ENCODE data around the gene STK38. TPM values are rescaled to one million over a fixed set of nuclear protein-coding genes. Genes with fewer than 3 reads are reported as not detected.

STK38 gene
- total RNA-seq, 1 donor from 2014 or later = 22.3 TPM

DNA sequence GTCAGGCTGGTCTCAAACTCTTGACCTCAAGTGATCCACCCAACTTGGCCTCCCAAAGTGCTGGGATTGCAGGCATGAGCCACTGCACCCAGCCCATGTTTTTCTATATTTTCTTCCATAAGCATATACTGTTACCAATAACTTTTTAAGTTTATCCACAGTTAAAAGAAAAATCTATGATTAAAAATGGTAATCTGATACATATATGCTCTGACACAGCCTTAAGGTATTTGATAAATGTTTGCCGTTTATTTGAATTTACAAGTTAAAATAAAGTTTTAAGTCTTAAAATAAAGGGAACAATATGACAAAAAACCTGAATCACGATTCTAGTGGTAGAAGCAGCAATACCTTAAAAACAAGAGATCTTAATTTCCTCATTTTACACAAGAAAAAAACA, 5.2 kb downstream of the STK38 start:
- Histone ChIP-seq H3K4me3 (ENCODE audit: low read depth, low read length) (no peak overlapping the region), H3K36me3 (ENCODE audit: control insufficient read depth, insufficient read depth, low read length) (no peaks in the 10 kb centered on the region), H3K27me3 (ENCODE audit: control insufficient read depth, insufficient read depth, low read length) (no peaks in the 10 kb centered on the region)
- no peak for DNase-seq (ENCODE audit: low read depth)
- TF ChIP-seq, protein P1, sequence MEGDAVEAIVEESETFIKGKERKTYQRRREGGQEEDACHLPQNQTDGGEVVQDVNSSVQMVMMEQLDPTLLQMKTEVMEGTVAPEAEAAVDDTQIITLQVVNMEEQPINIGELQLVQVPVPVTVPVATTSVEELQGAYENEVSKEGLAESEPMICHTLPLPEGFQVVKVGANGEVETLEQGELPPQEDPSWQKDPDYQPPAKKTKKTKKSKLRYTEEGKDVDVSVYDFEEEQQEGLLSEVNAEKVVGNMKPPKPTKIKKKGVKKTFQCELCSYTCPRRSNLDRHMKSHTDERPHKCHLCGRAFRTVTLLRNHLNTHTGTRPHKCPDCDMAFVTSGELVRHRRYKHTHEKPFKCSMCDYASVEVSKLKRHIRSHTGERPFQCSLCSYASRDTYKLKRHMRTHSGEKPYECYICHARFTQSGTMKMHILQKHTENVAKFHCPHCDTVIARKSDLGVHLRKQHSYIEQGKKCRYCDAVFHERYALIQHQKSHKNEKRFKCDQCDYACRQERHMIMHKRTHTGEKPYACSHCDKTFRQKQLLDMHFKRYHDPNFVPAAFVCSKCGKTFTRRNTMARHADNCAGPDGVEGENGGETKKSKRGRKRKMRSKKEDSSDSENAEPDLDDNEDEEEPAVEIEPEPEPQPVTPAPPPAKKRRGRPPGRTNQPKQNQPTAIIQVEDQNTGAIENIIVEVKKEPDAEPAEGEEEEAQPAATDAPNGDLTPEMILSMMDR (IDR thresholded peaks at IDR 0.05; ENCODE audit: insufficient read depth, low read length, poor library complexity, severe bottlenecking) = no peak

DNA sequence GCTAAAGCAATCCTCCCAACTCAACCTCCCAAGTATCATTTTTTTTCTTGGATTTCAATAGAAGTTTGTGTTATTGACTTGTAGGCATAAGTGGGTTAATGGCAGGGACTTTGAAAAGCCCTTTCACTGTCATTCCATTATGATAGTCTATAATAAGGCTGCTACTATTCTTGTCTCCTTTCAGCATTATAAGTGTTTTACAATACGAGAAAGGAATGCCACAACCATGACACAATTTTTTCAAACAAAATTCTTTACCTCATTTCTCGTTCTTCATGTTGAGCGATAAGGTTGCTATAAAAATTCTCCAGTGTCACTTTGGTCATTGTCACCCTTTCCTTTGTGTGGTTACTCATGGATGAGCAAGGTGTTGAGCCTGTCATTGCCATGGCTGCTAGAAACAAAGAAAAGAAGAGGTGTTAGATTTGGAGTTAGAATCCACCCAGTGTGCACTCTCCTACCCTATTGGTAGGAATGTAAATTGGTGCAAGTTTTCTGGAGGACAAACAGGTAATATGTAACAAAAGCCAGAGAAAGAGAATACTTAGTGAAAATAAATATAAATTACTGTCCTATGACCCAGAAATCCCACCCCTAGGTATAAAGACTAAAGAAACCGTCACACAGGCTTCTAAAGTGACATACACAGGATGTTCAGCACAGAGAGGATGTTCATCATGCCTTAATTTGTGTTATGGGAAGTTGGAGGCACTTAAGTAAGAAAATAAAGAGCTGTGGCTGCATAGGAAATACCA, 7.3 kb downstream of the STK38 start:
- Histone ChIP-seq H3K36me3 (ENCODE audit: control insufficient read depth, insufficient read depth, low read length) (no peaks in the 10 kb centered on the region), H3K4me3 (ENCODE audit: low read depth, low read length) (no peak overlapping the region), H3K27me3 (ENCODE audit: control insufficient read depth, insufficient read depth, low read length) (no peaks in the 10 kb centered on the region)
- no peak for DNase-seq (ENCODE audit: low read depth)
- TF ChIP-seq, protein P1 (IDR thresholded peaks at IDR 0.05; ENCODE audit: insufficient read depth, low read length, poor library complexity, severe bottlenecking) = no peak

DNA sequence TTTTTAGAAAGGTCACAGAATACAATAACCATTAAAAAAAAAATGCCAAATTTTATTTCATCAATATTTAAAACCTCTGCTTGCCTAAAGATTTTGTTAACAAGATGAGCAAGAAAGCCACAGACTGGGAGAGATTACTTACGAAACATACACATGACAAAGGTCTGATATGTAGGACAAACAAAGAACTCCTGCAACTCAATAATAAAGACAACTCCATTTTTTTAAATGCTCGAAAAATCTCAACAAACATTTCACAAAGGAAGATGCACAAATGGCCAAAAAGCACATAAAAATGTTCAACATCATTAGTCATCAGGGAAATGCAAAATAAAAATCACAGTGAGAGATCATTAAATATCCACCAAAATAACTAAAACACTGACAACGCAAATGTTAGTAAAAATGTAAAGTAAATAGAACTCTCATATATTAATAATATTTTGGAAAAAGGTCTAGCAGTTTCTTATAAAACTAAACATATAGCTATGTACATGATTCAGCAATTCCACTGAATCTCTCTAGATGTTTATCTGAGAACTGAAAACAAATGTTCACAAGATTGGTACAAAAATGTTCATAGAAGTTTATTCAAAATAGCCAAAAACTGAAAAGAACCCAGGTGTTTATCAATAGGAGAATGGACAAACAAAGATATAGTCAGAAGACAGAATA, 10.3 kb downstream of the STK38 start:
- DNase-seq (ENCODE audit: low read depth) = no peak
- H3K4me3 ChIP-seq (ENCODE audit: low read depth, low read length) = no peak overlapping the region
- TF ChIP-seq, protein P1 (IDR thresholded peaks at IDR 0.05; ENCODE audit: insufficient read depth, low read length, poor library complexity, severe bottlenecking) = no peak
- H3K36me3 ChIP-seq (ENCODE audit: control insufficient read depth, insufficient read depth, low read length) = no peaks in the 10 kb centered on the region
- H3K27me3 ChIP-seq (ENCODE audit: control insufficient read depth, insufficient read depth, low read length) = no peaks in the 10 kb centered on the region

DNA sequence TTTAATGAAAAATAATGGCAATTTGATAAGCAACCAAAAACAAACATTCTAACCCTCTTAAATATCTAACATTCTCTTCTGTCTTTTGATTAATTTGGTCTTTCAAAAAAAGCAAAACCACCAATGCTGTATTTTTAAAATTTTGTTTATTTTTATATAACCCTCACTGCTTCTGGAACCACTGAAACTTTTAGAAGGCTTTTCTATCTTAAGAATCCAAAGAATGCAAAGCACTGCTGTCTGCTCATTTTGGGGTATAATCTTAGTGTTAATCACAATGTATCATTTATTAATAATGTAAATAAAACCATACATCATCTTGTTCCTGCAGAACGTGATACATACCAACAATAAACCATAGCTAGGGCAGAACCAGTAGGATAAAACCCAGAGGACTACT, 14.0 kb downstream of the STK38 start:
- Histone ChIP-seq H3K36me3 (ENCODE audit: control insufficient read depth, insufficient read depth, low read length) (no peaks in the 10 kb centered on the region), H3K27me3 (ENCODE audit: control insufficient read depth, insufficient read depth, low read length) (no peaks in the 10 kb centered on the region), H3K4me3 (ENCODE audit: low read depth, low read length) (no peak overlapping the region)
- TF ChIP-seq, protein P1 (IDR thresholded peaks at IDR 0.05; ENCODE audit: insufficient read depth, low read length, poor library complexity, severe bottlenecking) = no peak
- DNase-seq (ENCODE audit: low read depth) = no peak

DNA sequence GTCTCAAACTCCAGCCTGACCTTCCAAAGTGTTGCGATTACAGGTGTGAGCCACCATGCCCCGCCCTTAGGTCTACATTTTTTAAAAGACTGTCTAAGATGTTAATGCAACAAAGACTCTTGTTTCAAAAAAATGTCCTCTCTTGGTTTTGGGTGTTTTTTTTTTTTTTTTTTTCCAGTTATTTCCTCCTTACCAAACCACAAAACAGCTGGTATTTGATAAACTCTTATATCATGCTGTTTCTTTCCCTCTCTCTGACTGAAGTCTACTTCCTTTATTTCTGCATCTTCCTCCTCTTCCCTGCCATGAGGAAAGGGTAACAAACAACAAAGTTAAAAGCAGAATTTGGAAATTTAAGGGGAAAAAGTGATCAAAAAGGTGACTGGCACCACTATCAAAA, 21.2 kb downstream of the STK38 start:
- Histone ChIP-seq H3K36me3 (ENCODE audit: control insufficient read depth, insufficient read depth, low read length) (no peaks in the 10 kb centered on the region), H3K27me3 (ENCODE audit: control insufficient read depth, insufficient read depth, low read length) (no peaks in the 10 kb centered on the region), H3K4me3 (ENCODE audit: low read depth, low read length) (no peak overlapping the region)
- no peak for DNase-seq (ENCODE audit: low read depth)
- TF ChIP-seq, protein P1 (IDR thresholded peaks at IDR 0.05; ENCODE audit: insufficient read depth, low read length, poor library complexity, severe bottlenecking) = no peak

Measured in kidney epithelial cell (primary cell).